Neural progenitor cell (in vitro differentiated cells): Measurements from ENCODE around the gene CLTB. TPM values are rescaled to one million over a fixed set of nuclear protein-coding genes. Genes with fewer than 3 reads are reported as not detected.

Source experiments
- DNase-seq: peaks from one replicate; pipeline ENCODE4 v3.0.0-alpha.2; 2016; ENCODE audit warnings: low spot score
- H2AFZ ChIP-seq: fragments of 200-600 bp; sonication (generic); replicated peaks from 2 replicates; pipeline ENCODE4 v1.6.1; 2016; ENCODE audit warnings: antibody characterized with exemption
- H3F3A ChIP-seq: fragments of 200-600 bp; sonication (generic); 2 replicates; pipeline ENCODE4 v1.6.1; 2016; ENCODE audit warnings: antibody characterized with exemption, low read depth
- H3K27ac ChIP-seq: fragments of 200-600 bp; sonication (generic); 2 replicates; pipeline ENCODE4 v1.5.1; 2016; ENCODE audit warnings: mild to moderate bottlenecking
- H3K27me3 ChIP-seq: fragments of 200-600 bp; sonication (generic); 2 replicates; pipeline ENCODE4 v1.6.1; 2016; ENCODE audit warnings: mild to moderate bottlenecking, moderate library complexity
- H3K36me3 ChIP-seq: fragments of 200-600 bp; sonication (generic); 2 replicates; pipeline ENCODE4 v1.5.1; 2016
- H3K4me1 ChIP-seq: fragments of 200-600 bp; sonication (generic); 2 replicates; pipeline ENCODE4 v1.6.1; 2016; ENCODE audit warnings: mixed run types
- H3K4me2 ChIP-seq: fragments of 200-600 bp; sonication (generic); 2 replicates; pipeline ENCODE4 v1.6.1; 2016
- H3K4me3 ChIP-seq: fragments of 200-600 bp; sonication (generic); 2 replicates; pipeline ENCODE4 v1.5.1; 2016
- H3K79me2 ChIP-seq: fragments of 200-600 bp; sonication (generic); 2 replicates; pipeline ENCODE4 v1.6.1; 2016; ENCODE audit warnings: low read depth
- H3K9ac ChIP-seq: fragments of 200-600 bp; sonication (generic); 2 replicates; pipeline ENCODE4 v1.6.1; 2016
- H3K9me3 ChIP-seq: fragments of 200-600 bp; sonication (generic); 2 replicates; pipeline ENCODE4 v1.5.1; 2016; ENCODE audit warnings: low read depth
- H4K20me1 ChIP-seq: fragments of 200-600 bp; sonication (generic); 2 replicates; pipeline ENCODE4 v1.6.1; 2016; ENCODE audit warnings: low read depth
- H3K27ac Mint-ChIP-seq: 3 replicates; pipeline ENCODE4 v1.8.0; 2021; ENCODE audit warnings: mixed read lengths
- H3K27me3 Mint-ChIP-seq: 2 replicates; pipeline ENCODE4 v1.8.0; 2022; ENCODE audit warnings: low read depth, mild to moderate bottlenecking, inconsistent platforms, moderate library complexity, mixed read lengths; ENCODE audit not compliant: insufficient read depth
- H3K36me3 Mint-ChIP-seq: 3 replicates; pipeline ENCODE4 v1.8.0; 2021; ENCODE audit warnings: mixed read lengths
- H3K4me1 Mint-ChIP-seq: 3 replicates; pipeline ENCODE4 v1.8.0; 2021; ENCODE audit warnings: mixed read lengths
- H3K4me3 Mint-ChIP-seq: 3 replicates; pipeline ENCODE4 v1.8.0; 2021; ENCODE audit warnings: mild to moderate bottlenecking, moderate library complexity, mixed read lengths
- H3K9me3 Mint-ChIP-seq: 3 replicates; pipeline ENCODE4 v1.8.0; 2020; ENCODE audit warnings: mixed read lengths
- CTCF ChIP-seq: fragments of 200-600 bp; sonication (generic); IDR thresholded peaks from 2 replicates; pipeline ENCODE4 v1.5.1; 2017; ENCODE audit warnings: antibody characterized with exemption, mild to moderate bottlenecking
- EZH2 ChIP-seq: fragments of 200-600 bp; sonication (generic); IDR thresholded peaks from 2 replicates; pipeline ENCODE4 v1.6.1; 2017; ENCODE audit warnings: antibody characterized with exemption, mild to moderate bottlenecking, moderate library complexity
- EZH2phosphoT487 ChIP-seq: fragments of 200-600 bp; sonication (generic); IDR thresholded peaks from 2 replicates; pipeline ENCODE4 v1.6.1; 2017; ENCODE audit warnings: antibody characterized with exemption
- total RNA-seq: library from RNA; depleted of rRNA; stranded (reverse); fragments of >200 nt; gene quantifications from 2 replicates; pipeline ENCODE4 v1.2.3, GENCODE V29; 2015; ENCODE audit warnings: low replicate concordance

The CLTB gene
- total RNA-seq, 1 donor from 2014 or later, result 12.6 TPM

- Histone ChIP-seq H3K36me3 (no peaks in the 10 kb centered on the region), H3K4me1 (peaks cover 11% of the 10 kb centered on the region), H3F3A (no peaks in the 10 kb centered on the region), H3K4me3 (no peak overlapping the region), H3K79me2 (peaks cover 70% of the 10 kb centered on the region), H3K27ac (no peak overlapping the region), H2AFZ (no peak overlapping the region), H3K4me2 (no peak overlapping the region), H4K20me1 (peaks cover 86% of the 10 kb centered on the region), H3K9me3 (no peaks in the 10 kb centered on the region), H3K27me3 (no peaks in the 10 kb centered on the region), H3K9ac (no peak overlapping the region)
- TF ChIP-seq EZH2phosphoT487 (no peak), CTCF (no peak), EZH2 (no peak)
- H3K4me1 Mint-ChIP-seq, result peaks cover 6% of the 10 kb centered on the region
- H3K27ac Mint-ChIP-seq, result no peak overlapping the region
- H3K36me3 Mint-ChIP-seq, result peaks cover 52% of the 10 kb centered on the region
- H3K9me3 Mint-ChIP-seq, result no peaks in the 10 kb centered on the region
- no peak for DNase-seq
- H3K27me3 Mint-ChIP-seq, result no peaks in the 10 kb centered on the region
- H3K4me3 Mint-ChIP-seq, result no peak overlapping the region
Observed at GRCh38 chr5:176353533-176353932, 62.8 kb downstream of the CLTB start.

GRCh38 chr5:176352116-176352878 lies 64.0 kb downstream of the CLTB start:
- peaks cover 6% of the 10 kb centered on the region for H3K4me1 Mint-ChIP-seq
- H2AFZ ChIP-seq, result no peak overlapping the region
- H3K36me3 ChIP-seq, result no peaks in the 10 kb centered on the region
- no peaks in the 10 kb centered on the region for H3F3A ChIP-seq
- no peak for DNase-seq
- peaks cover 52% of the 10 kb centered on the region for H3K36me3 Mint-ChIP-seq
- H3K4me3 Mint-ChIP-seq, result no peak overlapping the region
- peaks cover 57% of the 10 kb centered on the region for H3K79me2 ChIP-seq
- no peaks in the 10 kb centered on the region for H3K27me3 Mint-ChIP-seq
- H3K27me3 ChIP-seq, result no peaks in the 10 kb centered on the region
- H3K9ac ChIP-seq, result no peak overlapping the region
- TF ChIP-seq EZH2 (no peak), CTCF (no peak), EZH2phosphoT487 (no peak)
- no peak overlapping the region for H3K4me3 ChIP-seq
- H3K9me3 Mint-ChIP-seq, result no peaks in the 10 kb centered on the region
- H3K9me3 ChIP-seq, result no peaks in the 10 kb centered on the region
- H3K4me1 ChIP-seq, result peaks cover 11% of the 10 kb centered on the region
- peaks cover 74% of the 10 kb centered on the region for H4K20me1 ChIP-seq
- no peak overlapping the region for H3K27ac ChIP-seq
- H3K4me2 ChIP-seq, result no peak overlapping the region
- H3K27ac Mint-ChIP-seq, result no peak overlapping the region

- H3K9me3 ChIP-seq, result no peaks in the 10 kb centered on the region
- H3F3A ChIP-seq, result no peaks in the 10 kb centered on the region
- no peak overlapping the region for H3K27ac ChIP-seq
- H3K4me1 ChIP-seq, result peaks cover 3% of the 10 kb centered on the region
- H3K27me3 ChIP-seq, result no peaks in the 10 kb centered on the region
- H3K79me2 ChIP-seq, result peaks cover 38% of the 10 kb centered on the region
- Mint-ChIP-seq H3K9me3 (no peaks in the 10 kb centered on the region), H3K36me3 (peaks cover 47% of the 10 kb centered on the region), H3K4me3 (no peak overlapping the region), H3K4me1 (no peaks in the 10 kb centered on the region), H3K27ac (no peak overlapping the region), H3K27me3 (no peaks in the 10 kb centered on the region)
- peaks cover 55% of the 10 kb centered on the region for H4K20me1 ChIP-seq
- DNase-seq, result no peak
- no peak overlapping the region for H3K4me3 ChIP-seq
- no peak overlapping the region for H2AFZ ChIP-seq
- H3K9ac ChIP-seq, result no peak overlapping the region
- H3K4me2 ChIP-seq, result no peak overlapping the region
- TF ChIP-seq EZH2 (no peak), CTCF (no peak), EZH2phosphoT487 (no peak)
- H3K36me3 ChIP-seq, result no peaks in the 10 kb centered on the region
Observed at GRCh38 chr5:176350416-176350815, 65.9 kb downstream of the CLTB start.
